Uterus (tissue), 2 donors: ENCODE data around the gene RHBDD2.

ENCODE experiments used
- CTCF ChIP-seq, 4 experiments: fragments of 200-600 bp in 2 of 4; fragments of 450-650 bp in 2 of 4; sonication (generic) in 2 of 4; IDR thresholded peaks; one replicate each; pipeline ENCODE4 v1.5.1; 2016 to 2019; ENCODE audit warnings: antibody characterized with exemption in 4 of 4, mild to moderate bottlenecking in 2 of 4, moderate library complexity in 1 of 4
- POLR2A ChIP-seq, 2 donors: fragments of 450-650 bp; IDR thresholded peaks; one replicate each; pipeline ENCODE4 v1.6.1; 2016; ENCODE audit warnings: antibody characterized with exemption in 2 of 2, mild to moderate bottlenecking in 1 of 2, moderate library complexity in 1 of 2

- TF ChIP-seq CTCF (IDR thresholded peaks at IDR 0.05): peak in 3 of 4 experiments; percentile 17 to 51 (median 30)
- TF ChIP-seq POLR2A (IDR thresholded peaks at IDR 0.05): peak; percentile 98 to 99
Measured at GRCh38 chr7:75914655-75915415, 36.0 kb downstream of the RHBDD2 start, which contains the start of gene POR.
